ENCODE data around the gene OLR1. TPM values are rescaled to one million over a fixed set of nuclear protein-coding genes. Genes with fewer than 3 reads are reported as not detected.

The OLR1 gene
- total RNA-seq, 2 experiments from 2014 or later, result not detected

DNA sequence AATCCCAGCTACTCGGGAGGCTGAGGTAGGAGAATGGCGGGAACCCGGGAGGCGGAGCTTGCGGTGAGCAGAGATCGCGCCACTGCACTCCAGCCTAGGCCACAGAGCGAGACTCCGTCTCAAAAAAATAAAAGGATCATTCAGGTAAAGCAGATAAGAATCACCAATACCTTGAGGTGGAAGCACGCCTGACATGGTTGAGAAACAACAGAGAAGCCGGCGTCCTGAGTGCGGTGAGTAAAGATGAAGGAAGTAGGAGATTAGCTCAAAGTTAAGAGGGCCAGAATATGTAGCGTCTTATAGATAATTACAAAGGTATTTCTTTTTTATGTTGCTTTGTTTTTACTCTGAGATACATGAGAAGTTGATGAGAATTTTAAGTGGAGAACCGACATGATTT lies 56.6 kb downstream of the OLR1 start:
- H3K27ac ChIP-seq (ENCODE audit: low read depth in 1 of 2, low read length in 2 of 2), result no peak overlapping the region
- no peaks in the 10 kb centered on the region for H3K4me1 ChIP-seq (ENCODE audit: insufficient read depth, low read length)
- Mint-ChIP-seq H3K9me3 (peaks cover 3% of the 10 kb centered on the region), H3K36me3 (ENCODE audit: low read depth) (no peaks in the 10 kb centered on the region), H3K4me1 (ENCODE audit: low read depth) (no peaks in the 10 kb centered on the region), H3K27ac (no peak overlapping the region), H3K27me3 (peaks cover 4% of the 10 kb centered on the region), H3K4me3 (no peak overlapping the region)
- DNase-seq, result no peak
- H3K4me3 ChIP-seq (ENCODE audit: low read length), result no peak overlapping the region
- no peaks in the 10 kb centered on the region for H3K27me3 ChIP-seq (ENCODE audit: control insufficient read depth in 1 of 2, insufficient read depth in 2 of 2, low read length in 2 of 2)
- no peaks in the 10 kb centered on the region for H3K36me3 ChIP-seq (ENCODE audit: insufficient read depth, low read length)
- no peak for ATAC-seq (ENCODE audit: poor library complexity)
- H3K9me3 ChIP-seq (ENCODE audit: control insufficient read depth in 1 of 2, insufficient read depth in 1 of 2, low read length in 2 of 2), result peaks cover 0 to 7% of the 10 kb centered on the region in 2 experiments
- ChIA-PET POLR2A (no interaction called here), CTCF (no interaction called here)
- intact Hi-C loops (cut with DNase I, micrococcal nuclease), result no loop called here
- TF ChIP-seq, protein P1, sequence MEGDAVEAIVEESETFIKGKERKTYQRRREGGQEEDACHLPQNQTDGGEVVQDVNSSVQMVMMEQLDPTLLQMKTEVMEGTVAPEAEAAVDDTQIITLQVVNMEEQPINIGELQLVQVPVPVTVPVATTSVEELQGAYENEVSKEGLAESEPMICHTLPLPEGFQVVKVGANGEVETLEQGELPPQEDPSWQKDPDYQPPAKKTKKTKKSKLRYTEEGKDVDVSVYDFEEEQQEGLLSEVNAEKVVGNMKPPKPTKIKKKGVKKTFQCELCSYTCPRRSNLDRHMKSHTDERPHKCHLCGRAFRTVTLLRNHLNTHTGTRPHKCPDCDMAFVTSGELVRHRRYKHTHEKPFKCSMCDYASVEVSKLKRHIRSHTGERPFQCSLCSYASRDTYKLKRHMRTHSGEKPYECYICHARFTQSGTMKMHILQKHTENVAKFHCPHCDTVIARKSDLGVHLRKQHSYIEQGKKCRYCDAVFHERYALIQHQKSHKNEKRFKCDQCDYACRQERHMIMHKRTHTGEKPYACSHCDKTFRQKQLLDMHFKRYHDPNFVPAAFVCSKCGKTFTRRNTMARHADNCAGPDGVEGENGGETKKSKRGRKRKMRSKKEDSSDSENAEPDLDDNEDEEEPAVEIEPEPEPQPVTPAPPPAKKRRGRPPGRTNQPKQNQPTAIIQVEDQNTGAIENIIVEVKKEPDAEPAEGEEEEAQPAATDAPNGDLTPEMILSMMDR (IDR thresholded peaks at IDR 0.05), result no peak

DNA sequence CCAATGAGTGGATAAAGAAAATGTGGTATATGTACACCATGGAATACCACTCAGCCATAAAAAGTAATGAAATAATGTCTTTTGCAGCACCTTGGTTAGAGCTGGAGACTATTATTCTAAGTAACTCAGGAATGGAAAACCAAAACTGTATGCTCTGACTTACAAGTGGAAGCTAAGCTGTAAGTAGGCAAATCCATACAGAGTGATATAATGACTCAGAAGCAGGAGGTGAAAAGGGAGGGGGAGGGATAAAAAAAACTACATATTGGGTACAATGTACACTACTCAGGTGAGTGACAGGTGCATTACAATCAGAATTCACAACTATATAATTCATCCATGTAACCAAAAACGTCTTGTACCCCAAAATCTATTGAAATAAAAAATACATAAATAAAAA lies 58.0 kb downstream of the OLR1 start:
- no peaks in the 10 kb centered on the region for H3K36me3 ChIP-seq (ENCODE audit: insufficient read depth, low read length)
- peaks cover 0 to 7% of the 10 kb centered on the region in 2 experiments for H3K9me3 ChIP-seq (ENCODE audit: control insufficient read depth in 1 of 2, insufficient read depth in 1 of 2, low read length in 2 of 2)
- ATAC-seq (ENCODE audit: poor library complexity) (no peak), DNase-seq (no peak)
- peaks cover 3% of the 10 kb centered on the region for H3K9me3 Mint-ChIP-seq
- no peaks in the 10 kb centered on the region for H3K27me3 ChIP-seq (ENCODE audit: control insufficient read depth in 1 of 2, insufficient read depth in 2 of 2, low read length in 2 of 2)
- intact Hi-C loops (cut with DNase I, micrococcal nuclease), result no loop called here
- no peak overlapping the region for H3K4me3 Mint-ChIP-seq
- H3K27ac ChIP-seq (ENCODE audit: low read depth in 1 of 2, low read length in 2 of 2), result no peak overlapping the region
- H3K27me3 Mint-ChIP-seq, result peaks cover 4% of the 10 kb centered on the region
- ChIA-PET CTCF (no interaction called here), POLR2A (interaction anchor here (0.8 kb wide), 1 partner anchor 277 kb away, joined by 3 read pairs; no protein-coding TSS in a partner anchor)
- no peaks in the 10 kb centered on the region for H3K36me3 Mint-ChIP-seq (ENCODE audit: low read depth)
- TF ChIP-seq, protein P1 (IDR thresholded peaks at IDR 0.05), result no peak
- no peak overlapping the region for H3K4me3 ChIP-seq (ENCODE audit: low read length)
- no peaks in the 10 kb centered on the region for H3K4me1 Mint-ChIP-seq (ENCODE audit: low read depth)
- H3K4me1 ChIP-seq (ENCODE audit: insufficient read depth, low read length), result no peaks in the 10 kb centered on the region
- no peak overlapping the region for H3K27ac Mint-ChIP-seq

DNA sequence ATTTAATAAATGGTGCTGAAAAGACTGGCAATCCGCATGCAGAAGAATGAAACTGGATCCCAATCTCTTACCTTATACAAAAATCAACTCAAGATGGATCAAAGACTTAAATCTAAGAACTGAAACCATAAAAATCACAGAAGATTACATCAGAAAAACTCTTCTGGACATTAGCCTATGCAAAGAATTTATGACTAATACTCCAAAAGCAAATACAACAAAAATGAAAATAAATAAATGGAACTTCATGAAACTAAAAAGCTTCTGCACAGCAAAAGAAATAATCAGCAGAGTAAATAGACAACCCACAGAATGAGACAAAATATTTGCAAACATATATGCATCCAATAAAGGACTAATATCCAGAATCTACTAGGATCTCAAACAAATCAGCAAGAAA lies 58.9 kb downstream of the OLR1 start:
- Histone ChIP-seq H3K9me3 (ENCODE audit: control insufficient read depth in 1 of 2, insufficient read depth in 1 of 2, low read length in 2 of 2) (peaks cover 0 to 7% of the 10 kb centered on the region in 2 experiments), H3K4me3 (ENCODE audit: low read length) (no peak overlapping the region), H3K36me3 (ENCODE audit: insufficient read depth, low read length) (no peaks in the 10 kb centered on the region), H3K27me3 (ENCODE audit: control insufficient read depth in 1 of 2, insufficient read depth in 2 of 2, low read length in 2 of 2) (no peaks in the 10 kb centered on the region), H3K4me1 (ENCODE audit: insufficient read depth, low read length) (no peaks in the 10 kb centered on the region), H3K27ac (ENCODE audit: low read depth in 1 of 2, low read length in 2 of 2) (no peak overlapping the region)
- TF ChIP-seq, protein P1 (IDR thresholded peaks at IDR 0.05), result no peak
- POLR2A ChIA-PET, result no interaction called here
- CTCF ChIA-PET, result no interaction called here
- no peaks in the 10 kb centered on the region for H3K36me3 Mint-ChIP-seq (ENCODE audit: low read depth)
- no peak overlapping the region for H3K4me3 Mint-ChIP-seq
- H3K4me1 Mint-ChIP-seq (ENCODE audit: low read depth), result no peaks in the 10 kb centered on the region
- H3K27me3 Mint-ChIP-seq, result peaks cover 4% of the 10 kb centered on the region
- ATAC-seq (ENCODE audit: poor library complexity), result no peak
- H3K9me3 Mint-ChIP-seq, result peaks cover 3% of the 10 kb centered on the region
- H3K27ac Mint-ChIP-seq, result no peak overlapping the region
- no peak for DNase-seq
- intact Hi-C loops (cut with DNase I, micrococcal nuclease), result no loop called here

Measured in CD4-positive, alpha-beta T cell (primary cell).